Osteoblast (primary cell): ENCODE measurements around the gene ATP13A1. TPM values are rescaled to one million over a fixed set of nuclear protein-coding genes. Genes with fewer than 3 reads are reported as not detected.

Experiments
- DNase-seq: peaks from one replicate; pipeline ENCODE4 v3.0.0; 2011; ENCODE audit warnings: low spot score, mixed read lengths; ENCODE audit not compliant: insufficient read length; ENCODE audit errors: missing footprints
- H2AFZ ChIP-seq: 2 replicates; pipeline ENCODE4 v1.6.0; 2011; ENCODE audit warnings: mild to moderate bottlenecking, low read length
- H3K27ac ChIP-seq: 2 replicates; pipeline ENCODE4 v1.5.1; 2011; ENCODE audit warnings: mild to moderate bottlenecking, low read depth, low read length, moderate library complexity
- H3K27me3 ChIP-seq: 2 replicates; pipeline ENCODE4 v1.6.0; 2012; ENCODE audit warnings: mild to moderate bottlenecking, control low read depth, inconsistent platforms, low read length, moderate library complexity; ENCODE audit not compliant: insufficient read depth
- H3K36me3 ChIP-seq: 2 replicates; pipeline ENCODE4 v1.5.1; 2011; ENCODE audit warnings: mild to moderate bottlenecking, low read length, control low read depth, moderate library complexity; ENCODE audit not compliant: insufficient read depth
- H3K4me1 ChIP-seq: 2 replicates; pipeline ENCODE4 v1.5.1; 2011; ENCODE audit warnings: mild to moderate bottlenecking, low read length, control low read depth, moderate library complexity; ENCODE audit not compliant: insufficient read depth
- H3K4me2 ChIP-seq: 2 replicates; pipeline ENCODE4 v1.6.0; 2011; ENCODE audit warnings: mild to moderate bottlenecking, low read length; ENCODE audit not compliant: insufficient read depth
- H3K4me3 ChIP-seq: fragments of 200-600 bp; sonication (generic); 3 replicates; pipeline ENCODE4 v1.5.1; 2012; ENCODE audit warnings: mild to moderate bottlenecking, low read length, inconsistent platforms; ENCODE audit not compliant: insufficient read depth
- H3K79me2 ChIP-seq: 2 replicates; pipeline ENCODE4 v1.6.0; 2012; ENCODE audit warnings: mild to moderate bottlenecking, low read length, control low read depth, inconsistent platforms; ENCODE audit not compliant: insufficient read depth
- H3K9me3 ChIP-seq: 2 replicates; pipeline ENCODE4 v1.5.1; 2011; ENCODE audit warnings: low read depth, low read length, control low read depth
- H4K20me1 ChIP-seq: 2 replicates; pipeline ENCODE4 v1.6.0; 2012; ENCODE audit warnings: mild to moderate bottlenecking, low read length, control low read depth; ENCODE audit not compliant: insufficient read depth
- total RNA-seq: library from RNA; depleted of rRNA; stranded (reverse); fragments of >200 nt; gene quantifications from 2 replicates; pipeline ENCODE4 v1.2.3, GENCODE V29; 2012
- TF ChIP-seq, protein P1 (sequence below): IDR thresholded peaks from 2 replicates; pipeline ENCODE4 v1.5.1; 2011; ENCODE audit warnings: mild to moderate bottlenecking, low read depth, low read length, moderate library complexity; ENCODE audit errors: extremely low read depth

ATP13A1 gene
- total RNA-seq, 1 donor = 65.9 TPM

DNA sequence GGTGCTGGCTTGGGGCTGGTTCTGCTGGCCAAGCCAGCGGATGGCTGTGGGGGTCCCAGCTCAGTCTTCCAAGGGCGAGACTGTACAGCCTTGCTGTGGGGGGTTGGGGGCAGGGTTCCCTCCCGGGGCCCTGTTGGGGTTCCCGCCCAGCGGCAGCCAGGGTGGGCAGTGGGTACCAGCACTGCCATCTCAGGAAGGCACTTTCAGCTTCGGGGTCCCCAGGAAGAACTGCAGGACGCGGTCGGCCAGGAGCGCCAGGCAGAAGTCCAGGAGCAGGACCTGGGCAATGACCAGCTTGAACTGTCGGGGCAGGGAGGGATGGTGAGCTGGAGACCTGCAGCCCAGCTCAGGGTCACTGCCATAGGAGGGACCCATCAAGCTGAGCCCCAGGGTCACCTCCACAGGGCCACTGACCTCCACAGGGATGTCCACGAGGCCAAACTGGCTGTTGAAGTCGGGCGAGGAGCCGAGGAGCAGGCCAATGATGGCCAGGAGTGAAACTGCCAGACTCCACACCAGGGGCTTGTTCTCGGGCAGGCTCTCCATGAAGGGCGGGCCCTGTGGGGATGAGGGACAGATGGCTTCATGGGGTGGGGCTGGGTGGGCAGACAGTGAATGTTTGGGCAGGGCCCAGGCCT lies 18.1 kb downstream of the ATP13A1 start:
- DNase-seq = no peak
- Histone ChIP-seq H3K4me2 (no peak overlapping the region), H2AFZ (no peak overlapping the region), H3K4me3 (no peak overlapping the region), H4K20me1 (no peaks in the 10 kb centered on the region), H3K79me2 (peaks cover 8% of the 10 kb centered on the region), H3K27ac (no peak overlapping the region), H3K9me3 (no peaks in the 10 kb centered on the region), H3K4me1 (peaks cover 8% of the 10 kb centered on the region), H3K36me3 (peaks cover 39% of the 10 kb centered on the region), H3K27me3 (no peaks in the 10 kb centered on the region)
- TF ChIP-seq, protein P1, sequence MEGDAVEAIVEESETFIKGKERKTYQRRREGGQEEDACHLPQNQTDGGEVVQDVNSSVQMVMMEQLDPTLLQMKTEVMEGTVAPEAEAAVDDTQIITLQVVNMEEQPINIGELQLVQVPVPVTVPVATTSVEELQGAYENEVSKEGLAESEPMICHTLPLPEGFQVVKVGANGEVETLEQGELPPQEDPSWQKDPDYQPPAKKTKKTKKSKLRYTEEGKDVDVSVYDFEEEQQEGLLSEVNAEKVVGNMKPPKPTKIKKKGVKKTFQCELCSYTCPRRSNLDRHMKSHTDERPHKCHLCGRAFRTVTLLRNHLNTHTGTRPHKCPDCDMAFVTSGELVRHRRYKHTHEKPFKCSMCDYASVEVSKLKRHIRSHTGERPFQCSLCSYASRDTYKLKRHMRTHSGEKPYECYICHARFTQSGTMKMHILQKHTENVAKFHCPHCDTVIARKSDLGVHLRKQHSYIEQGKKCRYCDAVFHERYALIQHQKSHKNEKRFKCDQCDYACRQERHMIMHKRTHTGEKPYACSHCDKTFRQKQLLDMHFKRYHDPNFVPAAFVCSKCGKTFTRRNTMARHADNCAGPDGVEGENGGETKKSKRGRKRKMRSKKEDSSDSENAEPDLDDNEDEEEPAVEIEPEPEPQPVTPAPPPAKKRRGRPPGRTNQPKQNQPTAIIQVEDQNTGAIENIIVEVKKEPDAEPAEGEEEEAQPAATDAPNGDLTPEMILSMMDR = no peak

DNA sequence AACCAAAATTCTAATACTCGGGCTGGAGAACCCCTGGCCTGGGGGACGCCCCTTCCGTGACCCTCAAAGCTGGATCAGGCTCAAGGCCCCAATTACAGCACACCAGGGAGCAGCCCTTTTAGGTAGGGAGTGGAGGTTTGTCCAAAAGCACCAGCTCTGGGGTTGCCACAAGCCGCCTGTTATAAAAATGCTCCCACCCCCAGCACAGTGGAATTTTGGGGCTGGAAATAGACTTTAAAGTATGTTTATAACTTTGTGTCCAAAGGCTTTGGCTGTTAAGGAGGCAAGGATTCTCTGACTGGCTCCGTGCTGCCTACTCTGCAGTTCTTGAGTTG lies 19.5 kb downstream of the ATP13A1 start:
- H3K79me2 ChIP-seq = peaks cover 8% of the 10 kb centered on the region
- H3K4me2 ChIP-seq = peak overlapping the region; percentile 86
- TF ChIP-seq, protein P1 = no peak
- peaks cover 8% of the 10 kb centered on the region for H3K4me1 ChIP-seq
- no peaks in the 10 kb centered on the region for H3K9me3 ChIP-seq
- H2AFZ ChIP-seq = no peak overlapping the region
- peak overlapping the region; percentile 97 for H3K4me3 ChIP-seq
- no peaks in the 10 kb centered on the region for H3K27me3 ChIP-seq
- H3K36me3 ChIP-seq = peaks cover 34% of the 10 kb centered on the region
- DNase-seq = no peak
- H3K27ac ChIP-seq = no peak overlapping the region
- H4K20me1 ChIP-seq = no peaks in the 10 kb centered on the region

DNA sequence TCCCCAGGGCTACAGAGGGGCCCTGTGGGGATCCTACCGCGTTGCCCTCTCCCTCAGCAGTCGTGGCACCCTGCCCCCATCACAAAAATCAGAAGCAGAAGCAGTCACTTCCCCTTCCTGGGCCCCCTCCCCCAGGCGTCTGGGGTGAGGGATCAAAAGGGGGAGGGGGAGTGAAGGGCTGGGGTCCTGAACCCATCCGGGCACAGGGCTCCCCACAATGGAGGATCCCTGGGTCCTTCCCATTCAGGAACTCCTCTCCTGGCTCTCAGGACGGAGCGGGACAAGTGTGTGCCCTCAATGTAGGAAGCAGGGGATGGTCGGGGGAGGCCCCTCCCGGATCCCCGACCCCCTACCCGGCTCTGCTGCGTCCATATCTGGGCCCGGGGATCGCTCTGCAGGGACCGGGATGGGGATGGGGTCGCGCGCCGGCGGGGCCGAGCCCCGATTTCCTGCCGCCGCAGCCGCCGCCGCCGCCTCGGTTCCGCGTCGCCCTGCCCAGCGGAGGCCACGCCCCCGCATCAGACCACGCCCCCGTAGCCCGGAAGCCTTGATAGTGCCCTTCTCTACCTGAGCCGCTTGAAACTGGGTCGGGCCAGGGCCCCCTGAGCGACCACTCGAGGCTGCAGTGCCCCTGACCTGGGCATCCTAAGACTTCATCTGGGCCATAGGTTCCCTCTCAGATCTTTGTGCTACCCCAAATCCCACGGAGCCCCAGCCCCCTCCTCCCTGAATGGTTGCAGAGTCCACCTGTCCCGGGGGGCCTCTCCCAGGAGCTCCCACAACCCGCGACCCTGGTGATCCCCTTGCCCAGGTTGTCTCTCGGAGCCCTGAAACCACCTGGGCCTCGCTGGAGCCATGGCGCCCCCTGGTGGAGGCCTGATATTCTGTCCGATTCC lies 20.1 kb downstream of the ATP13A1 start, which contains the start of gene GMIP:
Gene GMIP, minus strand, starts transcription at position 500 of the 896 bp plus-strand sequence. Its CDS starts 128 bp downstream, at position 372.
- DNase-seq = peak; percentile 99
- Histone ChIP-seq H3K27ac (peak within 1 kb of the TSS; percentile 45), H3K4me2 (peak within 1 kb of the TSS; percentile 86), H2AFZ (peak within 1 kb of the TSS; percentile 89), H3K4me1 (peaks cover 8% of the 10 kb centered on the region), H3K4me3 (peak within 1 kb of the TSS; percentile 97), H3K36me3 (peaks cover 34% of the 10 kb centered on the region), H3K27me3 (no peaks in the 10 kb centered on the region), H3K79me2 (peaks cover 8% of the 10 kb centered on the region), H3K9me3 (no peaks in the 10 kb centered on the region), H4K20me1 (no peaks in the 10 kb centered on the region)
- TF ChIP-seq, protein P1 = peak; percentile 86

DNA sequence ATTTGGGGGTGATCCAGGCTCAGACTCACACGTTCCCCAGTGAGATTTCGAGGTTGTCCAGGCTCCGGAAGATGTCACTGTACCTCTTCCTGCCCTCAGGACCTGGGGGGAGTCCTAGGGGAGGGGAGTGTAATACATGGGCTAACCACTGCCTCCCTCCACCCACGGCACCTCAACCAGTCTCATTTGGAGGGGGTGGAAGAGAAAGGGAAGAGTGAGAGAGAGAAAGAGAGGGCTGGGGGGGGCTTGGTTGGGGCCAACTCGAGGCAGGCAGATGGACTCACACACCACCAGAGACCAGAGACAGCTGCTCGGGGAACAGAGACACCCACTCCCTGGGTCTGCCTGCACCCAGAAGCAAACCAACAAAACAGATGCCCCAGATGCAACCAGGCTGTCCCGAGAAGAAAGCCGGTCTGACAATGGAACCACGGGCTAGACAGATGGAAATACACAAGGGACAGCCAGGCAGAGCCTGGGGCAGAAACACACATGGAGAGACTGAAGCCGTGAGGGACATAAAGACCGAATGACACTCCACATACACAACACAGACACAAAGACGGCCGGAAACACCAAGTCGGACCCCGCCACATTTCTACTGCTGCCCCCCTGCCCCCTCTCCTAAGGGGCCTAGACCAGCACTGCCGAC lies 20.8 kb downstream of the ATP13A1 start:
- Histone ChIP-seq H4K20me1 (no peaks in the 10 kb centered on the region), H3K9me3 (no peaks in the 10 kb centered on the region), H3K79me2 (peaks cover 8% of the 10 kb centered on the region), H3K4me3 (peak overlapping the region; percentile 97), H3K27me3 (no peaks in the 10 kb centered on the region), H3K36me3 (peaks cover 30% of the 10 kb centered on the region), H3K4me1 (peaks cover 8% of the 10 kb centered on the region), H3K27ac (peak overlapping the region; percentile 45), H2AFZ (peak overlapping the region; percentile 89), H3K4me2 (peak overlapping the region; percentile 86)
- peak; percentile 93 for DNase-seq
- TF ChIP-seq, protein P1 = no peak
